HG02678 (cell line): ENCODE results near the gene IMPACT.
A peak's percentile ranks its signal among the peaks of the same experiment; 100 is the strongest.

Experiments used
- ATAC-seq: cut with Tn5 transposase; IDR thresholded peaks from one replicate; pipeline ENCODE4 v1.9.1; 2021; ENCODE audit warnings: mild to moderate bottlenecking, moderate library complexity; ENCODE audit not compliant: unreplicated experiment

The IMPACT gene

DNA sequence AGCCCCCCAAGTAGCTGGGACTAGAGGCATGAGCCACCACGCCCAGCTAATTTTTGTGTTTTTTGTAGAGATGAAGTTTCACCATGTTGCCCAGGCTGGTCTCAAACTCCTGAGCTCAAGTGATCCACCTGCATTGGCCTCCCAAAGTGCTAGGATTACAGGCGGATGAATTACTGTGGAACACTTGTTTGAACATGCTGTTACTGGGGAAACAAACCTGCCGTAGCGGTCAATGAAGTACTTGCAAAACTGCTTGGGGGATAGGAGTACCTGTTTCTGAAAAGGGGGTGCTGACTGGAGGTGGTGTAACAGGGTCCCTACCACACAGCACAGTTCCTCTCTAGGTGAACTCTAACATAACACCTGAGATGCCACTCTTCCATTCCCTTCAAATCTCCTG lies 5.9 kb upstream of the IMPACT start:
- ATAC-seq = no peak

- ATAC-seq = no peak
Measured at GRCh38 chr18:24421831-24422230, 4.6 kb upstream of the IMPACT start.

- no peak for ATAC-seq
Measured at GRCh38 chr18:24426073-24426397, 435 bp upstream of the IMPACT start.

GRCh38 chr18:24427484-24427883 lies 1.0 kb downstream of the IMPACT start:
- no peak for ATAC-seq

DNA sequence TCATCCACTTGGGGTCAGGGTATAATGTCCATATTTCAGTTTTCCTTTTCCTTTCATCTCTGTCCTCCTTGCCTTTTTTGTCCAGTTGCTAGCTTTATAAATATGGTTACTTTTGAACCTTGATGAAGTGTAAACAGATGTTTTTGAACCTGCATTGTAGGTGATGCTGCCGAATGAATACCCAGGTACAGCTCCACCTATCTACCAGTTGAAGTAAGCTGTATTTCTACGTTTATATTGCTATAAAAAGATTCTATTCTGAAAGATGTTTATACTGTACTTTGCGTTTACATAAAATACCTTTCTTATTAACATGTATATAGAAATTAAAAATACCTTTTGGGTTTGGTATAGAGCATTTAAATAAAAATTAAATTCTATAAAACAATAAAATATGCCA lies 2.2 kb downstream of the IMPACT start:
- no peak for ATAC-seq

GRCh38 chr18:24429188-24429587 lies 2.7 kb downstream of the IMPACT start:
- no peak for ATAC-seq

- ATAC-seq = no peak
Measured at GRCh38 chr18:24432618-24433017, 6.1 kb downstream of the IMPACT start.

DNA sequence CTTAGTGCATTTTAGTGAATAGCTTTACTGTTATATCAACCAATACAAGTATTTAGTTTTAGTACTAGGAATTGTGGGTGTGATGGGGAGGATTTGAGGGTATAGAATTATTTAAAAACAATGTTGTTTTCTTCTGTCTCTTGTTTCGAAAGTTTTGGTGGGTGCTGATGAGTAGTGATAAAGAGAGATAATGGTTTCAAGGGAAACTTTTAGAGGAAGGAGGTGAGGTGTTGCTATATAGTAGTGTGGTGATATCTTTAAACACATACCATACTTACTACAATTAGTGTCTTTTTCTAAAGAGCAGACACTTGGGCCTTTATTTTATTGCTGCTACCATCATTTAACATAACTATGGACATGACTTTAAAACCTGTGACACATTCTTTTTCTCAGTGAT lies 10.5 kb downstream of the IMPACT start:
- ATAC-seq = no peak

GRCh38 chr18:24443870-24444269 lies 17.4 kb downstream of the IMPACT start:
- peak; percentile 79 for ATAC-seq

- peak; percentile 51 for ATAC-seq
Measured at GRCh38 chr18:24446453-24446852, 20.0 kb downstream of the IMPACT start.

GRCh38 chr18:24446953-24447538 lies 20.6 kb downstream of the IMPACT start:
- ATAC-seq = no peak

GRCh38 chr18:24447961-24448360 lies 21.5 kb downstream of the IMPACT start:
- no peak for ATAC-seq

DNA sequence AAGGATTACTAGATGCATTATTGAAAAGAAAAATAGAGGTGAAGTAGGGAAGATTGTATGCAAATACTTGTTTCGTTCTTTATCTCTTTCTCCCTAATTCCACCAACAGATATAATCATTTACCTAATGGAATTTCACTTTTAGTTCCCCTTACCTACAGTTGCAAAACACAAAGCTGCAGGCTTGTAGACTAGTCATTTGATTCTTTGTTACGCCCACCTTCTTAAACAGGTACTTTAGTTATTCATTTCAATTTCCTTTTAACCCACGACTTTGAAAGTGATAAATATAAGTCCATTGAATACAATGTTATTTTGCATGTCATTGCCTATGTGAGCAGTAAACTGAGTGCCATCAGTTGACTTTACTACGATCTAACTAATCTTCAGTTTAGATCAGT lies 30.1 kb downstream of the IMPACT start:
- peak; percentile 90 for ATAC-seq

- ATAC-seq = no peak
Measured at GRCh38 chr18:24459772-24460171, 33.3 kb downstream of the IMPACT start.

GRCh38 chr18:24460388-24460787 lies 33.9 kb downstream of the IMPACT start, which contains the start of gene HRH4:
Gene HRH4 (plus strand): TSS chr18:24460637. CDS start chr18:24460729, 92 bp downstream.
- ATAC-seq = no peak

DNA sequence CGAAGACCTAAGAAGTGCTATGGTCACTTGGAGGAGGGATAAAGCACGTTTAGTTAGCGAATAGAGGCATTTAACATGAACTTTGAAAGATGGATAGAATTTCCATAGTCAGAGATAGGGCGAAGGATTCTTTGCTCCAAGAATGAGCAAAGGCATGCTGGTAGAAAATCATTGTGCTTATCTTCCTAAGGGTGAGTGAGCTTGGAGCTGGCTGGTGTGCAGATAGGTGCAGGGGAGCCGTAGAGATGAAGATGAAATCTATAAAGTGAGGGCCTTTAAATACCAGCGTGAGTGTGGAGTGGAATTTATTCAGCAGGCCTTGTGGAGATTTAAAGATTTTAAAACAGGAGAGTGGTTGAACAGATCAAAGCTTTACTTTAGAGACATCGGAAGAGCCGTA lies 35.5 kb downstream of the IMPACT start:
- no peak for ATAC-seq

- no peak for ATAC-seq
Measured at GRCh38 chr18:24462838-24463775, 36.6 kb downstream of the IMPACT start.

DNA sequence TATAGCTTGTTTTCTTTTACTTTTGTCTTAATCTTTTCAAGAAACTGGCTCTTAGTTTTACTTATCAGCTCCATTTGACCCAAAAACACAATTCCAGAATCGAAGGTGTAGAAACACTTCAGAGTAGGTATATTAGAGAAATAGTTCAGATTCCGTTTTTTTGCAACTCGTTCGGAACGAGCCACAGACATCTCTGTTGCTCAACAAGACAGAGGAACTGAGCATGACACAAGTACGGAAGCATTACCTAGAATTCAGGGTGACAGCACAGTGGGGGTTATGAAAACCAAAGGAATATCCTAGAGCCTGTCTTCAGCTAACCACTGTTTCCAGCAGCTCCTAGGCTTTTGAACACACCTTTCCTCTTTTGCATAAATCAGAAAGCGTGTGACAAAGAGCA lies 39.0 kb downstream of the IMPACT start:
- ATAC-seq = no peak

DNA sequence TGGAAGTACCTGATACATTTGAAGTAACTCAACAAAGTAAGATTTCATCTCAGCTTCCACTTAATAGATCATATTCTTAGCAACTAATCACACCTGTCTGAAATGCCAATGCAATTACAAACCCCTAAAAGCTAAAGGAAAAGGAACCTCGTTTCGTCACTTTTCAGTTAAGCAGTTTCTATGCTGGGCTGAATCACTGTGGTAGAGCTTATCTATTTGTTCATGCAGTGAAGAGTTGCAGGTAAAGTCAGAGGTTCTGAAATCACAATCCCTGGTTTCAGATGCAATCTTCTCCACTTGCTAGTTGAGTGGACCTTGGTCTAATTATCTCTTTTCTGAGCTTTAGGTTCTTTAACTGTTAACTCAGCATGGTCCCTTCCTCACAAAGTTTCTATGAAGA lies 40.3 kb downstream of the IMPACT start:
- no peak for ATAC-seq

GRCh38 chr18:24470022-24470618 lies 43.6 kb downstream of the IMPACT start:
- no peak for ATAC-seq

GRCh38 chr18:24470805-24471204 lies 44.3 kb downstream of the IMPACT start:
- no peak for ATAC-seq

- ATAC-seq = no peak
Measured at GRCh38 chr18:24472591-24472990, 46.1 kb downstream of the IMPACT start.
